Measurements from ENCODE around the gene RIPOR3.

- no peak for TF ChIP-seq POLR2A (IDR thresholded peaks at IDR 0.05; ENCODE audit: low read depth, low read length)
- TF ChIP-seq POLR2AphosphoS5 (IDR thresholded peaks at IDR 0.05; ENCODE audit: low read depth, low read length), result no peak
Measured at GRCh38 chr20:50546729-50547314, 144.5 kb downstream of the RIPOR3 start.
